SK-N-SH treated with all-trans-retinoic acid at 6 μM for 48 hours (cell line): ENCODE measurements around the gene IQSEC1.

Source experiments
- ATAC-seq: fragments of 200-7000 bp; cut with Tn5 transposase; 3 replicates; pipeline ENCODE4 v1.9.1; 2020; ENCODE audit warnings: mild to moderate bottlenecking, moderate library complexity
- ARNTL ChIP-seq: fragments of 450-650 bp; formaldehyde crosslinking; IDR thresholded peaks from 2 replicates; pipeline ENCODE4 v1.5.0; 2020; ENCODE audit warnings: low read depth, mild to moderate bottlenecking, moderate library complexity, borderline replicate concordance
- BACH2 ChIP-seq: fragments of 250-450 bp; sonication (Bioruptor Pico); IDR thresholded peaks from 2 replicates; pipeline ENCODE4 v1.9.0; 2021; ENCODE audit warnings: mild to moderate bottlenecking, borderline replicate concordance
- CREB5 ChIP-seq: fragments of 250-450 bp; sonication (Bioruptor Pico); IDR thresholded peaks from 2 replicates; pipeline ENCODE4 v1.5.1; 2020; ENCODE audit warnings: low read depth, mild to moderate bottlenecking, moderate library complexity
- ESRRG ChIP-seq: fragments of 250-450 bp; sonication (Bioruptor Pico); IDR thresholded peaks from 2 replicates; pipeline ENCODE4 v1.6.1; 2021; ENCODE audit warnings: mild to moderate bottlenecking
- GLIS3 ChIP-seq: fragments of 250-450 bp; sonication (Bioruptor Pico); IDR thresholded peaks from 2 replicates; pipeline ENCODE4 v1.5.0; 2020; ENCODE audit warnings: mild to moderate bottlenecking, moderate library complexity
- ISL1 ChIP-seq: fragments of 250-450 bp; sonication (Bioruptor Pico); IDR thresholded peaks from 2 replicates; pipeline ENCODE4 v2.1.2; 2022; ENCODE audit warnings: mild to moderate bottlenecking, moderate library complexity
- OSR1 ChIP-seq: fragments of 250-450 bp; sonication (Bioruptor Pico); IDR thresholded peaks from 2 replicates; pipeline ENCODE4 v1.8.0; 2022; ENCODE audit warnings: moderate library complexity, mild to moderate bottlenecking, inconsistent platforms
- PPARA ChIP-seq: fragments of 250-450 bp; sonication (Bioruptor Pico); IDR thresholded peaks from 2 replicates; pipeline ENCODE4 v1.5.0; 2020; ENCODE audit warnings: mild to moderate bottlenecking, borderline replicate concordance
- RARB ChIP-seq: fragments of 250-450 bp; sonication (Bioruptor Pico); IDR thresholded peaks from 2 replicates; pipeline ENCODE4 v1.8.0; 2021; ENCODE audit warnings: mild to moderate bottlenecking, moderate library complexity
- SNAI2 ChIP-seq: fragments of 250-450 bp; sonication (Bioruptor Pico); IDR thresholded peaks from 2 replicates; pipeline ENCODE4 v1.5.0; 2020; ENCODE audit warnings: mild to moderate bottlenecking, moderate library complexity
- TOX ChIP-seq: fragments of 250-450 bp; sonication (Bioruptor Pico); IDR thresholded peaks from 2 replicates; pipeline ENCODE4 v1.8.0; 2021; ENCODE audit warnings: mild to moderate bottlenecking, moderate library complexity, borderline replicate concordance
- ZC3H10 ChIP-seq: fragments of 250-450 bp; sonication (Bioruptor Pico); IDR thresholded peaks from 2 replicates; pipeline ENCODE4 v1.5.1; 2021; ENCODE audit warnings: mild to moderate bottlenecking, moderate library complexity
- ZFP3 ChIP-seq: fragments of 250-450 bp; sonication (Bioruptor Pico); IDR thresholded peaks from 2 replicates; pipeline ENCODE4 v1.5.0; 2020; ENCODE audit warnings: mild to moderate bottlenecking, moderate library complexity
- ZFP30 ChIP-seq: fragments of 450-650 bp; formaldehyde crosslinking; IDR thresholded peaks from 2 replicates; pipeline ENCODE4 v1.5.0; 2022; ENCODE audit warnings: mild to moderate bottlenecking, moderate library complexity
- ZNF565 ChIP-seq: fragments of 450-650 bp; formaldehyde crosslinking; conservative IDR thresholded peaks from 2 replicates; pipeline ENCODE4 v1.5.0; 2020; ENCODE audit warnings: low read depth, mild to moderate bottlenecking, moderate library complexity
- ZNF70 ChIP-seq: fragments of 450-650 bp; formaldehyde crosslinking; IDR thresholded peaks from 2 replicates; pipeline ENCODE4 v1.5.0; 2020; ENCODE audit warnings: mild to moderate bottlenecking, moderate library complexity
- TF ChIP-seq, protein P1 (sequence below): fragments of 250-450 bp; sonication (Bioruptor Pico); IDR thresholded peaks from 2 replicates; pipeline ENCODE4 v1.5.0; 2020; ENCODE audit warnings: mild to moderate bottlenecking, moderate library complexity
- TF ChIP-seq, protein P2 (sequence below): fragments of 250-450 bp; sonication (Bioruptor Pico); IDR thresholded peaks from 2 replicates; pipeline ENCODE4 v1.8.0; 2020; ENCODE audit warnings: mild to moderate bottlenecking, moderate library complexity, borderline replicate concordance

IQSEC1 gene

GRCh38 chr3:12908136-12908730, 165.0 kb downstream of the IQSEC1 start:
- ATAC-seq = no peak

GRCh38 chr3:12907729-12908128, 165.5 kb downstream of the IQSEC1 start:
- no peak for ATAC-seq
- no peak for TF ChIP-seq ZFP30 (CRISPR knock-in tag)

More at GRCh38 chr3:12908136-12908730, 165.0 kb downstream of the IQSEC1 start:
- TF ChIP-seq ZFP30 (CRISPR knock-in tag) = no peak
- no peak for TF ChIP-seq ZFP3
- TF ChIP-seq SNAI2 (CRISPR knock-in tag) = no peak
- TF ChIP-seq PPARA (CRISPR knock-in tag) = no peak
- TF ChIP-seq OSR1 = no peak
- TF ChIP-seq GLIS3 = no peak
- no peak for TF ChIP-seq ZC3H10 (CRISPR knock-in tag)
- no peak for TF ChIP-seq ARNTL (CRISPR knock-in tag)
- no peak for TF ChIP-seq ISL1
- no peak for TF ChIP-seq ESRRG (CRISPR knock-in tag)
- TF ChIP-seq ZNF70 = no peak
- TF ChIP-seq, protein P1, sequence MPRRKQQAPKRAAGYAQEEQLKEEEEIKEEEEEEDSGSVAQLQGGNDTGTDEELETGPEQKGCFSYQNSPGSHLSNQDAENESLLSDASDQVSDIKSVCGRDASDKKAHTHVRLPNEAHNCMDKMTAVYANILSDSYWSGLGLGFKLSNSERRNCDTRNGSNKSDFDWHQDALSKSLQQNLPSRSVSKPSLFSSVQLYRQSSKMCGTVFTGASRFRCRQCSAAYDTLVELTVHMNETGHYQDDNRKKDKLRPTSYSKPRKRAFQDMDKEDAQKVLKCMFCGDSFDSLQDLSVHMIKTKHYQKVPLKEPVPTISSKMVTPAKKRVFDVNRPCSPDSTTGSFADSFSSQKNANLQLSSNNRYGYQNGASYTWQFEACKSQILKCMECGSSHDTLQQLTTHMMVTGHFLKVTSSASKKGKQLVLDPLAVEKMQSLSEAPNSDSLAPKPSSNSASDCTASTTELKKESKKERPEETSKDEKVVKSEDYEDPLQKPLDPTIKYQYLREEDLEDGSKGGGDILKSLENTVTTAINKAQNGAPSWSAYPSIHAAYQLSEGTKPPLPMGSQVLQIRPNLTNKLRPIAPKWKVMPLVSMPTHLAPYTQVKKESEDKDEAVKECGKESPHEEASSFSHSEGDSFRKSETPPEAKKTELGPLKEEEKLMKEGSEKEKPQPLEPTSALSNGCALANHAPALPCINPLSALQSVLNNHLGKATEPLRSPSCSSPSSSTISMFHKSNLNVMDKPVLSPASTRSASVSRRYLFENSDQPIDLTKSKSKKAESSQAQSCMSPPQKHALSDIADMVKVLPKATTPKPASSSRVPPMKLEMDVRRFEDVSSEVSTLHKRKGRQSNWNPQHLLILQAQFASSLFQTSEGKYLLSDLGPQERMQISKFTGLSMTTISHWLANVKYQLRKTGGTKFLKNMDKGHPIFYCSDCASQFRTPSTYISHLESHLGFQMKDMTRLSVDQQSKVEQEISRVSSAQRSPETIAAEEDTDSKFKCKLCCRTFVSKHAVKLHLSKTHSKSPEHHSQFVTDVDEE = no peak
- TF ChIP-seq ZNF565 (CRISPR knock-in tag) = no peak
- TF ChIP-seq CREB5 = no peak

- ATAC-seq = no peak
These were observed 165.9 kb downstream of the IQSEC1 start for GRCh38 chr3:12907296-12907695.

More at GRCh38 chr3:12907296-12907695, 165.9 kb downstream of the IQSEC1 start:
- no peak for TF ChIP-seq CREB5
- no peak for TF ChIP-seq ARNTL (CRISPR knock-in tag)
- no peak for TF ChIP-seq ZNF70
- TF ChIP-seq, protein P2, sequence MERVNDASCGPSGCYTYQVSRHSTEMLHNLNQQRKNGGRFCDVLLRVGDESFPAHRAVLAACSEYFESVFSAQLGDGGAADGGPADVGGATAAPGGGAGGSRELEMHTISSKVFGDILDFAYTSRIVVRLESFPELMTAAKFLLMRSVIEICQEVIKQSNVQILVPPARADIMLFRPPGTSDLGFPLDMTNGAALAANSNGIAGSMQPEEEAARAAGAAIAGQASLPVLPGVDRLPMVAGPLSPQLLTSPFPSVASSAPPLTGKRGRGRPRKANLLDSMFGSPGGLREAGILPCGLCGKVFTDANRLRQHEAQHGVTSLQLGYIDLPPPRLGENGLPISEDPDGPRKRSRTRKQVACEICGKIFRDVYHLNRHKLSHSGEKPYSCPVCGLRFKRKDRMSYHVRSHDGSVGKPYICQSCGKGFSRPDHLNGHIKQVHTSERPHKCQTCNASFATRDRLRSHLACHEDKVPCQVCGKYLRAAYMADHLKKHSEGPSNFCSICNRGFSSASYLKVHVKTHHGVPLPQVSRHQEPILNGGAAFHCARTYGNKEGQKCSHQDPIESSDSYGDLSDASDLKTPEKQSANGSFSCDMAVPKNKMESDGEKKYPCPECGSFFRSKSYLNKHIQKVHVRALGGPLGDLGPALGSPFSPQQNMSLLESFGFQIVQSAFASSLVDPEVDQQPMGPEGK (CRISPR knock-in tag) = no peak
- no peak for TF ChIP-seq ZNF565 (CRISPR knock-in tag)
- TF ChIP-seq ISL1 = no peak
- TF ChIP-seq OSR1 = no peak
- no peak for TF ChIP-seq ZFP30 (CRISPR knock-in tag)
- TF ChIP-seq TOX (CRISPR knock-in tag) = no peak
- no peak for TF ChIP-seq ESRRG (CRISPR knock-in tag)
- no peak for TF ChIP-seq BACH2 (CRISPR knock-in tag)
- TF ChIP-seq GLIS3 = no peak
- TF ChIP-seq RARB = no peak
- TF ChIP-seq, protein P1 = no peak
- TF ChIP-seq PPARA (CRISPR knock-in tag) = no peak
- TF ChIP-seq, all 23 proteins: peak for 0
